Fibroblast of lung (primary cell): ENCODE results near the gene MICAL3. TPM values are rescaled to one million over a fixed set of nuclear protein-coding genes. Genes with fewer than 3 reads are reported as not detected.

Source experiments
- DNase-seq, 2 donors: peaks; one replicate each; pipeline versions ENCODE4 v3.0.0 to v3.0.0-alpha.2; 2010; ENCODE audit warnings: low read depth in 2 of 2
- H2AFZ ChIP-seq: 2 replicates; pipeline ENCODE4 v1.5.1; 2012; ENCODE audit warnings: low read length, control low read depth, inconsistent platforms
- H3K27ac ChIP-seq: 2 replicates; pipeline ENCODE4 v1.5.1; 2011; ENCODE audit warnings: low read length, control low read depth; ENCODE audit not compliant: insufficient read depth
- H3K27me3 ChIP-seq: 2 replicates; pipeline ENCODE4 v1.5.1; 2011; ENCODE audit warnings: mild to moderate bottlenecking, low read length; ENCODE audit not compliant: control insufficient read depth, insufficient read depth
- H3K36me3 ChIP-seq: 2 replicates; pipeline ENCODE4 v1.5.1; 2011; ENCODE audit warnings: low read length; ENCODE audit not compliant: control insufficient read depth, insufficient read depth
- H3K4me1 ChIP-seq: 2 replicates; pipeline ENCODE4 v1.5.1; 2011; ENCODE audit warnings: low read length; ENCODE audit not compliant: control insufficient read depth, insufficient read depth; ENCODE audit errors: extremely low read depth
- H3K4me2 ChIP-seq: 2 replicates; pipeline ENCODE4 v1.5.1; 2011; ENCODE audit warnings: low read length, control low read depth; ENCODE audit not compliant: insufficient read depth; ENCODE audit errors: extremely low read depth
- H3K4me3 ChIP-seq, 4 experiments: fragments of 200-600 bp in 1 of 4; sonication (generic) in 1 of 4; replicated peaks in 1 of 4; 2 replicates each; pipeline ENCODE4 v1.5.1; 2011 to 2016; ENCODE audit warnings: low read length in 4 of 4, low read depth in 3 of 4, mild to moderate bottlenecking in 3 of 4, control low read depth in 2 of 4, inconsistent platforms in 1 of 4, mixed read lengths in 1 of 4; ENCODE audit not compliant: insufficient read depth in 1 of 4; ENCODE audit errors: control extremely low read depth in 1 of 4
- H3K79me2 ChIP-seq: 2 replicates; pipeline ENCODE4 v1.5.1; 2012; ENCODE audit warnings: mild to moderate bottlenecking, low read length, inconsistent platforms; ENCODE audit not compliant: control insufficient read depth, insufficient read depth
- H3K9ac ChIP-seq: 2 replicates; pipeline ENCODE4 v1.5.1; 2011; ENCODE audit warnings: mild to moderate bottlenecking, low read length, control low read depth; ENCODE audit not compliant: insufficient read depth
- H3K9me3 ChIP-seq: 2 replicates; pipeline ENCODE4 v1.5.1; 2012; ENCODE audit warnings: low read depth, low read length; ENCODE audit not compliant: control insufficient read depth, insufficient read depth
- H4K20me1 ChIP-seq: 2 replicates; pipeline ENCODE4 v1.5.1; 2011; ENCODE audit warnings: low read length; ENCODE audit not compliant: control insufficient read depth, insufficient read depth; ENCODE audit errors: extremely low read depth
- EZH2 ChIP-seq: IDR thresholded peaks from 2 replicates; pipeline ENCODE4 v1.5.1; 2012; ENCODE audit warnings: low read length, control low read depth, mild to moderate bottlenecking; ENCODE audit errors: missing control alignments
- polyA plus RNA-seq, 2 donors: library from polyadenylated mRNA; depleted of rRNA in 1 of 2; stranded (reverse) in 1 of 2; unstranded in 1 of 2; fragments of >200 nt; gene quantifications; 2 replicates each; pipeline ENCODE4 v1.2.1, GENCODE V29; 2011 to 2012; ENCODE audit warnings: missing spikeins in 1 of 2
- total RNA-seq: library from RNA; depleted of rRNA; stranded (reverse); fragments of >200 nt; gene quantifications from 2 replicates; pipeline ENCODE4 v1.2.1, GENCODE V29; 2014
- TF ChIP-seq, protein P1 (sequence below), 2 donors: IDR thresholded peaks in 1 of 2; conservative IDR thresholded peaks in 1 of 2; 1 replicate in 1 of 2; 2 replicates in 1 of 2; pipeline ENCODE4 v1.5.1; 2011 to 2012; ENCODE audit warnings: low read length in 2 of 2, control low read depth in 1 of 2, inconsistent platforms in 1 of 2, low read depth in 1 of 2, mild to moderate bottlenecking in 1 of 2

Gene MICAL3
- total and polyA plus RNA-seq, 2 donors (not counting 1 experiment from before 2014, with no cell fraction given): 10.8 to 22.6 TPM

DNA sequence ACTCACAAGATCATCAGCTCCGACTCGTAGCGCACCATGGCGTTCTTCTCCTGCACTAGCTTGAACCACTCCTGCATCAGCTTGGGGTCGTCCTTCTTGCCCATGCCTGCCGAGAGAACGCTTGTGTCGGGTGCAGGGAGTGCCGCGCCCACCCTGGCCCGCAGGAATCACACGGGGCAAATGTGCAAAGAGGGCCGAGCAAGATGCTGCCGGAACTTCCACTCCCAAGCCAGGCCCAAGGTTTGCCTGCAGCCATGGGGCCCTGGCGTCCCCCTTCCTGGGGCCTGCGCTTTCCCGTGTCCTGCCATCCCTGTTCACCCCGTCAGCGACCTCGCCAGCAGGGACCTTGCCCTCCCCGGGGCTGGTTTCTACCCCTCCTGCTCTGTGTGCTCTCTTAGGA lies 233.2 kb downstream of the MICAL3 start:
- Histone ChIP-seq H2AFZ (no peak overlapping the region), H3K27me3 (no peaks in the 10 kb centered on the region), H3K4me2 (no peak overlapping the region), H3K79me2 (no peaks in the 10 kb centered on the region), H3K4me3 (no peak overlapping the region), H3K4me1 (no peaks in the 10 kb centered on the region), H3K36me3 (peaks cover 1% of the 10 kb centered on the region), H4K20me1 (no peaks in the 10 kb centered on the region), H3K9ac (no peak overlapping the region), H3K27ac (no peak overlapping the region), H3K9me3 (no peaks in the 10 kb centered on the region)
- DNase-seq: no peak
- TF ChIP-seq, protein P1, sequence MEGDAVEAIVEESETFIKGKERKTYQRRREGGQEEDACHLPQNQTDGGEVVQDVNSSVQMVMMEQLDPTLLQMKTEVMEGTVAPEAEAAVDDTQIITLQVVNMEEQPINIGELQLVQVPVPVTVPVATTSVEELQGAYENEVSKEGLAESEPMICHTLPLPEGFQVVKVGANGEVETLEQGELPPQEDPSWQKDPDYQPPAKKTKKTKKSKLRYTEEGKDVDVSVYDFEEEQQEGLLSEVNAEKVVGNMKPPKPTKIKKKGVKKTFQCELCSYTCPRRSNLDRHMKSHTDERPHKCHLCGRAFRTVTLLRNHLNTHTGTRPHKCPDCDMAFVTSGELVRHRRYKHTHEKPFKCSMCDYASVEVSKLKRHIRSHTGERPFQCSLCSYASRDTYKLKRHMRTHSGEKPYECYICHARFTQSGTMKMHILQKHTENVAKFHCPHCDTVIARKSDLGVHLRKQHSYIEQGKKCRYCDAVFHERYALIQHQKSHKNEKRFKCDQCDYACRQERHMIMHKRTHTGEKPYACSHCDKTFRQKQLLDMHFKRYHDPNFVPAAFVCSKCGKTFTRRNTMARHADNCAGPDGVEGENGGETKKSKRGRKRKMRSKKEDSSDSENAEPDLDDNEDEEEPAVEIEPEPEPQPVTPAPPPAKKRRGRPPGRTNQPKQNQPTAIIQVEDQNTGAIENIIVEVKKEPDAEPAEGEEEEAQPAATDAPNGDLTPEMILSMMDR (conservative IDR thresholded peaks at IDR 0.05 in 1 of 2, IDR thresholded peaks at IDR 0.05 in 1 of 2; ENCODE audit: low read depth in 1 of 2, low read length in 2 of 2): no peak
- TF ChIP-seq EZH2: no peak

DNA sequence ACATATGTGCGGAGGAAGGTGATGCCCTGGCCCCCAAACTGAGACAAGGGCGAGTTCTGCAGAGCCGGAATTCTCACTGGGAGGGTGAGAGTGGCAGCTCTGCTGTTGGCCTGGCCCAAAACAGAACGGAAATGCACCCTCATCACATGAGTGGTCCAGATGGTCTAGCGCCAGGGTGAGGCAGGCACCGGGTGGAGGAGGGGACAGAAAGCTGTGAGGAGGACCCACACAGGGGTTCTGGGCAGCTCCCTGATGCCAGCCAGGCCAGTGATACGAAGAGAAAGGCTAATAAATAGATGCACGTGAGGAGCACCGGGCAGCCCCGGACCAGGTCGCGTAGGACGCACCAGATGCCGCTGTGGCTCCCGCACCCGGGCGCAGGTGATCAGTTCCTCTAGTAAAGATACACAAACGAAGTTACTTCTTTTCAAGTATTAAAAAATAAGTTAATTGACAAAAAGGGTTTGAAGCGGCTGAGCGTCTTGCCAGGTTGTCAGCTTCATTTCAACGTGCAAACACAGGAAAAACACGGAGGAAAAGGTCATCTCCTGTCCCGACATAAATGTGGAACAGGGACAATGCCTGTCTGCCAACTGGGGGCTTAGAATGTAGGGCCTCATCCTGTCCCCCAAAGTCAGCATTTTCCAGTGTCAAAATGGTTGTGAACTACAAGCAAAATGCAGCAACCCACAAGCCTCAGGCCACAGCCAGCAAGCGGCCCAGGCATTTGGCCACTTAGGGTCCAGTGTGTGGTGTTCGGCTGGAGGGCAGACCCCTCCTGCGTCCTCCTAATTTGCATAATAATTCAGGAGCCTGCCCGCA lies 234.8 kb downstream of the MICAL3 start:
- Histone ChIP-seq H4K20me1 (no peaks in the 10 kb centered on the region), H3K4me1 (no peaks in the 10 kb centered on the region), H3K36me3 (peaks cover 1% of the 10 kb centered on the region), H2AFZ (no peak overlapping the region), H3K27ac (no peak overlapping the region), H3K27me3 (no peaks in the 10 kb centered on the region), H3K4me2 (no peak overlapping the region), H3K79me2 (no peaks in the 10 kb centered on the region), H3K9ac (no peak overlapping the region), H3K9me3 (no peaks in the 10 kb centered on the region), H3K4me3 (no peak overlapping the region)
- TF ChIP-seq, protein P1 (conservative IDR thresholded peaks at IDR 0.05 in 1 of 2, IDR thresholded peaks at IDR 0.05 in 1 of 2; ENCODE audit: low read depth in 1 of 2, low read length in 2 of 2): no peak
- no peak for DNase-seq

DNA sequence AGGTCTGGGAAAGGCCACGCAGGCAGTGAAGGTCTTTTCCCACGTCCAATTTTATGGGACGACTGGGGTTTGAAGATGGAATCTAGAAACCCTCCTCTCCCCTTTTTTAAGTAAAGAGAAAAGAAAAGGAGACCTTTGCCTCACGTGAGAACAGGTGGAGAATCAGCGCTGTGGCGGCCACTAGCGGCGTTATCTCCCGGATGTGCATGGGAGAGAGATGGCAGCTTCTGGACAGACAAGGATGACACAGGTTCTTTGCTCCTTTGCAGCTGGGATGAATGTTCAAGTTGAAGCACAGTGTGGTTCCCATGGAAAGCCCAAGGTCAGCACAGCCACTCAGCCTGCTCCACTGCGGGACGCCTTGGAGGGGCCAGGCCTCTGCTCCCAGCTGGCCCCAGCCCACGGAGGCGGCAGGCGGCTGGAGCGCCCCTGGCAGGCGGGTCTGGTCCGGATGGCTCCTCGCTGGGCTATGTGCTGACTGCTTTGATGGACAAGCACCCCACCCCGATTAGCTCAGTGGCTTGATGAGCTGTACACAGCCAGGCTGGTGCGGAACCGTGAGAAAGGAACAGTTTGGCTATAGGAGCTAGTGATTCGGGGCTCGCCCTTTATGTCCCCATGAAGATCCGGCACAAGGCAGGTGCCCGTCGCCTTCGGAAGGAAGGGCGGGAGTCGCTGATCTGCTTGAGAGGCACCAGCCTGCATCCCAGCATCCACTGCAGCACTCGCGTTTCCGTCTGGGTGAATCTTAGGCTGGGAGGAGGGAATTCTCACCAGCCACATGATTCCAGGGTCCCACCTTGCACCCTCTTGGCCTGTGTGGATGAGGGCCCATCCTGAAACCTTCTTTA lies 235.6 kb downstream of the MICAL3 start:
- no peaks in the 10 kb centered on the region for H3K9me3 ChIP-seq
- DNase-seq: no peak
- H3K9ac ChIP-seq: no peak overlapping the region
- no peak overlapping the region for H3K4me2 ChIP-seq
- H3K36me3 ChIP-seq: peaks cover 1% of the 10 kb centered on the region
- no peak overlapping the region for H3K4me3 ChIP-seq
- no peak overlapping the region for H2AFZ ChIP-seq
- H3K79me2 ChIP-seq: no peaks in the 10 kb centered on the region
- H3K27ac ChIP-seq: no peak overlapping the region
- TF ChIP-seq, protein P1 (conservative IDR thresholded peaks at IDR 0.05 in 1 of 2, IDR thresholded peaks at IDR 0.05 in 1 of 2; ENCODE audit: low read depth in 1 of 2, low read length in 2 of 2): no peak
- TF ChIP-seq EZH2: no peak
- no peaks in the 10 kb centered on the region for H3K4me1 ChIP-seq
- H3K27me3 ChIP-seq: no peaks in the 10 kb centered on the region
- no peaks in the 10 kb centered on the region for H4K20me1 ChIP-seq
